Trophoblast cell (in vitro differentiated cells and primary cell): Measurements from ENCODE around the gene PIP4K2C.

Experiments
- DNase-seq, 2 donors: peaks; one replicate each; pipeline ENCODE4 v3.0.0-alpha.2; 2016
- H2AFZ ChIP-seq: 2 replicates; pipeline ENCODE4 v1.6.1; 2013; ENCODE audit warnings: low read length, moderate library complexity, mild to moderate bottlenecking; ENCODE audit not compliant: insufficient read depth, poor library complexity
- H2AK5ac ChIP-seq: 2 replicates; pipeline ENCODE4 v1.6.1; 2013; ENCODE audit warnings: mild to moderate bottlenecking, low read length
- H2BK120ac ChIP-seq: 2 replicates; pipeline ENCODE4 v1.6.1; 2013; ENCODE audit warnings: low read length, mild to moderate bottlenecking, moderate library complexity; ENCODE audit not compliant: insufficient read depth, poor library complexity
- H2BK12ac ChIP-seq: 2 replicates; pipeline ENCODE4 v1.6.1; 2013; ENCODE audit warnings: mild to moderate bottlenecking, low read length, moderate library complexity
- H2BK5ac ChIP-seq: 2 replicates; pipeline ENCODE4 v1.6.1; 2013; ENCODE audit warnings: low read length, low read depth, moderate library complexity, mild to moderate bottlenecking; ENCODE audit not compliant: poor library complexity
- H3K14ac ChIP-seq: 2 replicates; pipeline ENCODE4 v1.6.1; 2013; ENCODE audit warnings: mild to moderate bottlenecking, low read length
- H3K18ac ChIP-seq: 2 replicates; pipeline ENCODE4 v1.6.1; 2013; ENCODE audit warnings: mild to moderate bottlenecking, low read length
- H3K23ac ChIP-seq: 2 replicates; pipeline ENCODE4 v1.6.1; 2013; ENCODE audit warnings: low read length
- H3K27ac ChIP-seq: 2 replicates; pipeline ENCODE4 v1.5.1; 2013; ENCODE audit warnings: low read depth, mild to moderate bottlenecking, inconsistent platforms, low read length, moderate library complexity
- H3K27me3 ChIP-seq: 2 replicates; pipeline ENCODE4 v1.6.1; 2013; ENCODE audit warnings: inconsistent platforms, mild to moderate bottlenecking, low read length, moderate library complexity; ENCODE audit not compliant: insufficient read depth
- H3K36me3 ChIP-seq, 2 experiments: 1 replicate in 1 of 2; 2 replicates in 1 of 2; pipeline ENCODE4 v1.6.1; 2013; ENCODE audit warnings: low read length in 2 of 2, mild to moderate bottlenecking in 2 of 2, moderate library complexity in 1 of 2; ENCODE audit not compliant: insufficient read depth in 2 of 2, control insufficient read depth in 1 of 2
- H3K4ac ChIP-seq: 2 replicates; pipeline ENCODE4 v1.6.1; 2013; ENCODE audit warnings: low read depth, mild to moderate bottlenecking, low read length, moderate library complexity
- H3K4me1 ChIP-seq, 2 experiments: 1 replicate in 1 of 2; 2 replicates in 1 of 2; pipeline ENCODE4 v1.6.1; 2013; ENCODE audit warnings: low read length in 2 of 2, mild to moderate bottlenecking in 2 of 2, moderate library complexity in 1 of 2; ENCODE audit not compliant: insufficient read depth in 2 of 2, control insufficient read depth in 1 of 2
- H3K4me2 ChIP-seq: 2 replicates; pipeline ENCODE4 v1.6.1; 2013; ENCODE audit warnings: inconsistent platforms, mild to moderate bottlenecking, low read length, moderate library complexity
- H3K4me3 ChIP-seq: 2 replicates; pipeline ENCODE4 v1.5.1; 2013; ENCODE audit warnings: mild to moderate bottlenecking, low read depth, low read length, inconsistent platforms
- H3K79me1 ChIP-seq: one replicate; pipeline ENCODE4 v1.6.1; 2013; ENCODE audit warnings: low read length
- H3K79me2 ChIP-seq: 2 replicates; pipeline ENCODE4 v1.6.1; 2013; ENCODE audit warnings: low read length, mild to moderate bottlenecking; ENCODE audit not compliant: control insufficient read depth, insufficient read depth, poor library complexity
- H3K9ac ChIP-seq: 2 replicates; pipeline ENCODE4 v1.6.1; 2013; ENCODE audit warnings: mild to moderate bottlenecking, low read length
- H3K9me3 ChIP-seq: 2 replicates; pipeline ENCODE4 v1.6.1; 2013; ENCODE audit warnings: low read depth, mild to moderate bottlenecking, control low read depth, inconsistent platforms, low read length; ENCODE audit not compliant: insufficient read depth
- H4K12ac ChIP-seq: 2 replicates; pipeline ENCODE4 v1.6.1; 2013; ENCODE audit warnings: low read depth, mild to moderate bottlenecking, low read length, moderate library complexity
- H4K8ac ChIP-seq: 2 replicates; pipeline ENCODE4 v1.6.1; 2013; ENCODE audit warnings: low read depth, mild to moderate bottlenecking, low read length, moderate library complexity
- H4K91ac ChIP-seq: one replicate; pipeline ENCODE4 v1.6.1; 2013; ENCODE audit warnings: low read depth, mild to moderate bottlenecking, low read length, moderate library complexity
- WGBS: extraction: QIAGEN DNeasy Blood & Tissue Kit; methylation state at CpG from one replicate; pipeline ENCODE4 v1.1.7; 2013; ENCODE audit warnings: missing lambda C conversion rate; ENCODE audit not compliant: insufficient read length, insufficient coverage; ENCODE audit errors: extremely low coverage; 5-methylcytosine and 5-hydroxymethylcytosine counted together

The PIP4K2C gene

GRCh38 chr12:57611827-57612710 is 21.1 kb downstream of the PIP4K2C start:
- Histone ChIP-seq H4K8ac (no peak overlapping the region), H3K27me3 (peaks cover 19% of the 10 kb centered on the region), H3K79me1 (peaks cover 6% of the 10 kb centered on the region), H2AFZ (no peak overlapping the region), H3K9ac (no peak overlapping the region), H3K23ac (no peak overlapping the region), H3K9me3 (peaks cover 5% of the 10 kb centered on the region), H3K4me3 (peak overlapping the region; percentile 71), H3K27ac (no peak overlapping the region), H3K4me2 (peak overlapping the region; percentile 33), H4K91ac (no peak overlapping the region), H2BK120ac (no peak overlapping the region), H4K12ac (no peak overlapping the region), H2AK5ac (no peak overlapping the region), H2BK5ac (no peak overlapping the region), H3K79me2 (no peaks in the 10 kb centered on the region), H2BK12ac (no peak overlapping the region), H3K36me3 (peaks cover 4 to 7% of the 10 kb centered on the region in 2 experiments), H3K4ac (no peak overlapping the region), H3K4me1 (peaks cover 3 to 4% of the 10 kb centered on the region in 2 experiments), H3K18ac (no peak overlapping the region), H3K14ac (no peak overlapping the region)
- no CpG with 5 or more reads among the region's 23 CpGs for WGBS
- DNase-seq = no peak

GRCh38 chr12:57612711-57613426 is 21.9 kb downstream of the PIP4K2C start:
- Histone ChIP-seq H4K8ac (no peak overlapping the region), H3K27ac (no peak overlapping the region), H3K18ac (no peak overlapping the region), H2BK5ac (no peak overlapping the region), H3K4ac (no peak overlapping the region), H4K91ac (no peak overlapping the region), H3K79me1 (peaks cover 6% of the 10 kb centered on the region), H3K14ac (no peak overlapping the region), H3K4me2 (no peak overlapping the region), H3K27me3 (peaks cover 24% of the 10 kb centered on the region), H3K36me3 (peaks cover 3 to 4% of the 10 kb centered on the region in 2 experiments), H3K23ac (no peak overlapping the region), H2BK120ac (no peak overlapping the region), H3K9ac (no peak overlapping the region), H3K4me3 (no peak overlapping the region), H2AFZ (no peak overlapping the region), H2BK12ac (no peak overlapping the region), H3K4me1 (peaks cover 3 to 4% of the 10 kb centered on the region in 2 experiments), H4K12ac (no peak overlapping the region), H3K79me2 (no peaks in the 10 kb centered on the region), H2AK5ac (no peak overlapping the region), H3K9me3 (peaks cover 5% of the 10 kb centered on the region)
- no peak for DNase-seq
- no CpG with 5 or more reads among the region's 10 CpGs for WGBS

- Histone ChIP-seq H3K9me3 (peaks cover 5% of the 10 kb centered on the region), H4K91ac (no peak overlapping the region), H3K27me3 (peaks cover 30% of the 10 kb centered on the region), H4K12ac (no peak overlapping the region), H2AFZ (no peak overlapping the region), H3K14ac (no peak overlapping the region), H3K4me3 (no peak overlapping the region), H3K79me2 (no peaks in the 10 kb centered on the region), H2BK12ac (no peak overlapping the region), H2AK5ac (no peak overlapping the region), H4K8ac (no peak overlapping the region), H3K4ac (no peak overlapping the region), H3K23ac (no peak overlapping the region), H3K4me2 (no peak overlapping the region), H3K27ac (no peak overlapping the region), H3K4me1 (peaks cover 3 to 4% of the 10 kb centered on the region in 2 experiments), H3K18ac (no peak overlapping the region), H2BK120ac (no peak overlapping the region), H3K9ac (no peak overlapping the region), H3K79me1 (peaks cover 6% of the 10 kb centered on the region), H2BK5ac (no peak overlapping the region), H3K36me3 (peaks cover under 1 to 4% of the 10 kb centered on the region in 2 experiments)
- no CpG with 5 or more reads among the region's 10 CpGs for WGBS
- DNase-seq = no peak
These were observed 22.6 kb downstream of the PIP4K2C start for GRCh38 chr12:57613427-57614109.

GRCh38 chr12:57614178-57614947 is 23.4 kb downstream of the PIP4K2C start:
- H4K12ac ChIP-seq = no peak overlapping the region

More at GRCh38 chr12:57614178-57614947, 23.4 kb downstream of the PIP4K2C start:
- peaks cover 3 to 4% of the 10 kb centered on the region in 2 experiments for H3K4me1 ChIP-seq
- H3K36me3 ChIP-seq = peaks cover 0 to 4% of the 10 kb centered on the region in 2 experiments
- no peak overlapping the region for H4K91ac ChIP-seq
- no peak overlapping the region for H3K18ac ChIP-seq
- peaks cover 5% of the 10 kb centered on the region for H3K9me3 ChIP-seq
- no peak overlapping the region for H2BK12ac ChIP-seq
- H2BK5ac ChIP-seq = no peak overlapping the region
- H3K4me2 ChIP-seq = no peak overlapping the region
- H3K4me3 ChIP-seq = no peak overlapping the region
- H3K14ac ChIP-seq = no peak overlapping the region
- no peak overlapping the region for H3K23ac ChIP-seq
- H3K4ac ChIP-seq = no peak overlapping the region
- no peak overlapping the region for H3K27ac ChIP-seq
- peaks cover 6% of the 10 kb centered on the region for H3K79me1 ChIP-seq
- H2AFZ ChIP-seq = no peak overlapping the region
- no peak for DNase-seq
- H2AK5ac ChIP-seq = no peak overlapping the region
- peaks cover 37% of the 10 kb centered on the region for H3K27me3 ChIP-seq
- H2BK120ac ChIP-seq = no peak overlapping the region
- no CpG with 5 or more reads among the region's 14 CpGs for WGBS
- no peak overlapping the region for H3K9ac ChIP-seq
- H4K8ac ChIP-seq = no peak overlapping the region
- no peaks in the 10 kb centered on the region for H3K79me2 ChIP-seq
